CD4-positive, alpha-beta T cell treated with Interleukin-10 for 1 hour (primary cell): ENCODE results near the gene PTPRO.
"Not testable (repeated sequence)": the region's sequence is repeated elsewhere in the genome, so short reads cannot be mapped to it uniquely, and the experiment has no call there.

Experiments
- DNase-seq: peaks from one replicate; pipeline ENCODE4 v3.0.0-alpha.2; 2020

The PTPRO gene

GRCh38 chr12:15608941-15609340 is 286.6 kb downstream of the PTPRO start:
- DNase-seq: no peak

GRCh38 chr12:15613981-15614380 is 291.7 kb downstream of the PTPRO start:
- no peak for DNase-seq

DNA sequence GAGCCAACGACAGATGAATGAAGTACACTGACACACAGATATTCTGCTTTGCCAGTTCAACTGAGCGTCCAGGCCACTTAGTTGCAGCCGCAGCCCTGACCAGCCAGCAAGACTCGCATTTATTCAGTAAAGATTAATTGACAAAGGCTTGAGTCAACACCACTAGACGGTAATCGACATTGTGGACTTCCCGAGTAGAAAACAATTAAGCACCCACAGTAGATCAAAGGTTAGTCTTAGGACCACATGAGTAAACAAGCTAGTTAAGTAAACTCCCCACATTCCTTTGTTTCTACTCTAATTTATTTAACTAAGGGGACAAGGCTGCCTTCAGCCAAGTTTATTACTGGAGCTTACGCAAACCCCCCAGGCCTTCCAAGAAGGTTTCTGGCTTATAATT is 294.2 kb downstream of the PTPRO start:
- DNase-seq: not testable (repeated sequence)

GRCh38 chr12:15620741-15621539 is 298.6 kb downstream of the PTPRO start:
- no peak for DNase-seq

GRCh38 chr12:15625075-15625474 is 302.8 kb downstream of the PTPRO start:
- DNase-seq: no peak

- DNase-seq: no peak
These were observed 306.0 kb downstream of the PTPRO start for GRCh38 chr12:15627995-15628945.

GRCh38 chr12:15629108-15629507 is 306.8 kb downstream of the PTPRO start:
- no peak for DNase-seq

DNA sequence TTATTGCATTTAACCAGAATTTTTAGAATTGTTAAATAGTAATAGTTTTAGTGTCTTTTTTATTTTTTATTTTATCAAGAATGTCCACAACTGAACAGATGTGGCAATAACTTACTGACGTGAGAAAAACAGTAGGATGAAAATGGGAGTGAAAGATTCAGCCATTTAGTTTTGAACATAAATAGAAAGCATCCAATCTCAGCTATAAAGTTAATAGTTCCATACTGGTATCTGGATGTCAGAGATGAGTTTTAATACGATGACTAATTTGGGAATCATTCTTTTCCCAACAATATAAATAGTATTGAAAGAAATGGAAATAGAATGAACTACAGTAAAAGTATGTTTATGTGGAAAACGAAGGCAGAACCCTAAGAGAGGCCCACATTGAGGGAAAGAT is 307.5 kb downstream of the PTPRO start:
- no peak for DNase-seq

GRCh38 chr12:15631007-15631715 is 308.9 kb downstream of the PTPRO start:
- no peak for DNase-seq

DNA sequence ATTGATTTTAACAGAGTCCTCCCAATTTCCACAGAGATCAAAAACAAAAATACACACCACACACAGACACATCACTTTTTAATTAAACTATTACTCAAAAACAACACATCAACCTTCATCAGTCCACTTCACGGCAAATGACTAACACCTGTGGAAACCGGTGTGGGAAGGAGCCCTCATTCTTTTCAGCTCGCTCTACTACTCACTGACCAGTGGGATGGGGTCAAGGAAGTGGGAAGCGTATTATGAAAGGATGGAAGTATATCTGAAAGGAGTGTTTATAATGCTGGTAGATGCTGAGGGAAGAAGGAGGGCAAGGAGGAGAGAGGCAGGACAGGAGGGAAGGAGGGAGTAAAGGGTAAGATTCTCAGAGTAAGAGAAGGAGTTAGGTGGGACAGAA is 310.4 kb downstream of the PTPRO start:
- no peak for DNase-seq

GRCh38 chr12:15633201-15633600 is 310.9 kb downstream of the PTPRO start:
- no peak for DNase-seq

- no peak for DNase-seq
These were observed 311.8 kb downstream of the PTPRO start for GRCh38 chr12:15634010-15634683.

DNA sequence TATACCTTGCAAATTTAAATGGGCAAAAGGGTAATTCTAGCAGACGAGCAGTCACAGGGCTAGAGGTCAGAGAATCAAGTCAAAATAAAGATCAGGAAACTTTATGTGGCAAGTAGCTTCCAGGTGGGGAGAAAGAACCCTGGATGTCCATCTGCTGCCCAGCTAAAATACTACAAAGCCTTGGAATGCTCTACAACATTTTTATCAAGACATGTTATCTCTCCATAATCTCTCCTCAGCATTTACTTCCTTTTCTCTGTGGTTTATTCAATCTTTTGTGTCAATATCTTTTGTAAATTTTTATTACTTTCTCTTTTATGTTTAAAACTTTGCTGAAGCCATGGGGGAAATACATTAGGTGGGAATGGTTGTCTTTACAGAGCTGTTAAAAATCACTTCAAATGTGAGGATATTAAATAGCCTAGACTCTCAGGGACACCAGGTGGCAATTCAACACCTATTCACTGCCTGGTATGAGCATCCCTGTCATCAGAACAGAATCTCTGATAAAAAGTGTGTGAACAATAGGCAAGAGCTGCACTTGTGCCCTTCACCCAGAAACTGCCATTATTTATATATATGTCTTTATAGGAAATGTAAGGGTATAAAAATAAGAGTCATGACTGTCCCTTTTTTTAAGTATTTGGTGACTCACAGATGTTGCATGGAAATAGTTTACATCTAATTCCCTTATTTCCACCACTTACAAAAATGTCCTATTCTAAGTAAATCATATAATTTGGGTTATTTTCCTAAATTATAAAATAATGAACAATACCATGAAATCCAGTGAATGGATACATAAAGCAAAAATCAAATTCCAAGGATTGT is 314.0 kb downstream of the PTPRO start:
- DNase-seq: no peak

GRCh38 chr12:15638231-15638630 is 315.9 kb downstream of the PTPRO start:
- DNase-seq: no peak

- DNase-seq: no peak
These were observed 322.4 kb downstream of the PTPRO start for GRCh38 chr12:15644700-15645099.

DNA sequence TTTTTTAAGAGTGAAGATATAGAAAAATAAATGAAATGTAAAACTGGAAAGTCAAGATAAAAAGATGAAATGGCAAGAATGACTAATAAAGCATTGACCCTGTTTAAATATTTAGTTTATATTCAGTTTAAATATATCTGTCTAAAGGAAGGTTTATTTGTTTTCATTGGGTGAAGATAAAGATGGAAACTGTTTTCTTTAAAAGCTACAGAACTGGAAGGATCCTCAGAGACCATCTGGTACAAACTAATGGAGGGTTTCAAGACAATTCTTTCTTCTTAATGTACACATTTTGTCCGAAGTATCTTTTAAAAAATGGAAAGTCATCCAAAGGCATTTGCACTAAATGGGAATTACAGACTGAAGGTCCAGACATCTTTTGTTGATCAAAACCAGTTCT is 324.3 kb downstream of the PTPRO start:
- no peak for DNase-seq
